H9 (cell line): Measurements from ENCODE around the gene COA1. TPM values are rescaled to one million over a fixed set of nuclear protein-coding genes. Genes with fewer than 3 reads are reported as not detected.

ENCODE experiments used
- DNase-seq: peaks from one replicate; pipeline ENCODE4 v3.0.0-alpha.2; 2017
- H2AFZ ChIP-seq: one replicate; pipeline ENCODE4 v1.6.1; 2013; ENCODE audit warnings: mild to moderate bottlenecking, low read length, control low read depth, moderate library complexity
- H2AK5ac ChIP-seq: 2 replicates; pipeline ENCODE4 v1.6.1; 2013; ENCODE audit warnings: low read length, control low read depth, mixed read lengths; ENCODE audit not compliant: insufficient read length
- H2BK120ac ChIP-seq: one replicate; pipeline ENCODE4 v1.6.1; 2013; ENCODE audit warnings: low read depth, mild to moderate bottlenecking, low read length, control low read depth, inconsistent platforms; ENCODE audit not compliant: poor library complexity, severe bottlenecking
- H2BK12ac ChIP-seq: 2 replicates; pipeline ENCODE4 v1.6.1; 2013; ENCODE audit warnings: low read length, control low read depth, mixed read lengths, low read depth; ENCODE audit not compliant: insufficient read length
- H2BK15ac ChIP-seq: 2 replicates; pipeline ENCODE4 v1.6.1; 2013; ENCODE audit warnings: low read depth, low read length, control low read depth
- H2BK20ac ChIP-seq: one replicate; pipeline ENCODE4 v1.6.1; 2013; ENCODE audit warnings: low read depth, mild to moderate bottlenecking, low read length, control low read depth, inconsistent platforms; ENCODE audit not compliant: poor library complexity, severe bottlenecking
- H2BK5ac ChIP-seq: 2 replicates; pipeline ENCODE4 v1.6.1; 2013; ENCODE audit warnings: low read length, control low read depth, mixed read lengths; ENCODE audit not compliant: insufficient read length
- H3K14ac ChIP-seq: 2 replicates; pipeline ENCODE4 v1.6.1; 2013; ENCODE audit warnings: low read length, control low read depth; ENCODE audit not compliant: insufficient read depth
- H3K18ac ChIP-seq: 2 replicates; pipeline ENCODE4 v1.6.1; 2013; ENCODE audit warnings: low read depth, mild to moderate bottlenecking, mixed read lengths, low read length, control low read depth; ENCODE audit not compliant: insufficient read length
- H3K23ac ChIP-seq: 2 replicates; pipeline ENCODE4 v1.6.1; 2013; ENCODE audit warnings: low read length, control low read depth, mixed read lengths, low read depth; ENCODE audit not compliant: insufficient read length
- H3K23me2 ChIP-seq: 2 replicates; pipeline ENCODE4 v1.6.1; 2013; ENCODE audit warnings: low read depth, mild to moderate bottlenecking, mixed read lengths, low read length, control low read depth; ENCODE audit not compliant: insufficient read length, poor library complexity, severe bottlenecking
- H3K27ac ChIP-seq: 2 replicates; pipeline ENCODE4 v1.5.1; 2013; ENCODE audit warnings: low read length, control low read depth, mixed read lengths, low read depth; ENCODE audit not compliant: insufficient read length
- H3K27me3 ChIP-seq: 2 replicates; pipeline ENCODE4 v1.6.1; 2013; ENCODE audit warnings: low read length, control low read depth, inconsistent platforms; ENCODE audit not compliant: insufficient read depth
- H3K4ac ChIP-seq: 2 replicates; pipeline ENCODE4 v1.6.1; 2013; ENCODE audit warnings: low read depth, mild to moderate bottlenecking, control low read depth, inconsistent platforms, low read length, moderate library complexity
- H3K4me1 ChIP-seq: 2 replicates; pipeline ENCODE4 v1.6.1; 2013; ENCODE audit warnings: low read length, control low read depth, inconsistent platforms; ENCODE audit not compliant: insufficient read depth
- H3K4me2 ChIP-seq: 2 replicates; pipeline ENCODE4 v1.6.1; 2013; ENCODE audit warnings: low read length, control low read depth, mixed read lengths; ENCODE audit not compliant: insufficient read length, insufficient read depth
- H3K56ac ChIP-seq: 2 replicates; pipeline ENCODE4 v1.6.1; 2013; ENCODE audit warnings: low read depth, mild to moderate bottlenecking, mixed read lengths, low read length, control low read depth; ENCODE audit not compliant: insufficient read length
- H3K79me1 ChIP-seq: 2 replicates; pipeline ENCODE4 v1.6.1; 2013; ENCODE audit warnings: low read depth, mild to moderate bottlenecking, moderate library complexity, low read length, control low read depth, inconsistent platforms; ENCODE audit not compliant: insufficient read depth, poor library complexity, severe bottlenecking
- H3K79me2 ChIP-seq: 2 replicates; pipeline ENCODE4 v1.6.1; 2013; ENCODE audit warnings: low read length, control low read depth, inconsistent platforms; ENCODE audit not compliant: insufficient read depth
- H3K9ac ChIP-seq: 2 replicates; pipeline ENCODE4 v1.6.1; 2013; ENCODE audit warnings: low read length, control low read depth, mixed read lengths; ENCODE audit not compliant: insufficient read length; ENCODE audit errors: extremely low read depth
- H3K9me3 ChIP-seq: one replicate; pipeline ENCODE4 v1.6.1; 2013; ENCODE audit warnings: low read depth, low read length, inconsistent platforms; ENCODE audit not compliant: control insufficient read depth
- H3T11ph ChIP-seq: one replicate; pipeline ENCODE4 v1.6.1; 2013; ENCODE audit warnings: mild to moderate bottlenecking, low read length, control low read depth, inconsistent platforms
- H4K20me1 ChIP-seq: one replicate; pipeline ENCODE4 v1.6.1; 2013; ENCODE audit not compliant: control insufficient read depth, insufficient read length, insufficient read depth
- H4K5ac ChIP-seq: 2 replicates; pipeline ENCODE4 v1.6.1; 2013; ENCODE audit warnings: low read depth, mild to moderate bottlenecking, mixed read lengths, low read length, control low read depth; ENCODE audit not compliant: insufficient read length
- H4K8ac ChIP-seq: replicated peaks from 2 replicates; pipeline ENCODE4 v1.6.1; 2013; ENCODE audit warnings: low read length, control low read depth, mixed read lengths, low read depth; ENCODE audit not compliant: insufficient read length
- H4K91ac ChIP-seq: 2 replicates; pipeline ENCODE4 v1.6.1; 2013; ENCODE audit warnings: low read depth, mild to moderate bottlenecking, moderate library complexity, mixed read lengths, low read length, control low read depth; ENCODE audit not compliant: insufficient read length
- H3K27ac Mint-ChIP-seq, 3 experiments: 2 replicates in 2 of 3; 3 replicates in 1 of 3; pipeline ENCODE4 v1.8.0; 2020 to 2021; ENCODE audit warnings: mixed read lengths in 3 of 3, mild to moderate bottlenecking in 1 of 3, moderate library complexity in 1 of 3
- H3K27me3 Mint-ChIP-seq: 2 replicates; pipeline ENCODE4 v1.8.0; 2021; ENCODE audit warnings: low read depth, mild to moderate bottlenecking, moderate library complexity, mixed read lengths
- H3K36me3 Mint-ChIP-seq, 3 experiments: 2 replicates in 2 of 3; 3 replicates in 1 of 3; pipeline ENCODE4 v1.8.0; 2020 to 2021; ENCODE audit warnings: low read depth in 3 of 3, mixed read lengths in 3 of 3; ENCODE audit not compliant: insufficient read depth in 1 of 3
- H3K4me1 Mint-ChIP-seq, 2 experiments: 2 replicates each; pipeline ENCODE4 v1.8.0; 2020; ENCODE audit warnings: mixed read lengths in 2 of 2
- H3K4me3 Mint-ChIP-seq, 2 experiments: 2 replicates in 1 of 2; 3 replicates in 1 of 2; pipeline ENCODE4 v1.8.0; 2020 to 2021; ENCODE audit warnings: mild to moderate bottlenecking in 2 of 2, mixed read lengths in 2 of 2, moderate library complexity in 1 of 2
- H3K9me3 Mint-ChIP-seq, 2 experiments: 2 replicates in 1 of 2; 3 replicates in 1 of 2; pipeline ENCODE4 v1.8.0; 2020; ENCODE audit warnings: mild to moderate bottlenecking in 2 of 2, mixed read lengths in 2 of 2, moderate library complexity in 1 of 2
- WGBS: extraction: QIAGEN DNeasy Blood & Tissue Kit; methylation state at CpG from one replicate; pipeline ENCODE4 v1.1.7; 2013; ENCODE audit warnings: missing lambda C conversion rate, low lambda C conversion rate, mixed read lengths; ENCODE audit not compliant: insufficient read length; ENCODE audit errors: extremely low coverage; 5-methylcytosine and 5-hydroxymethylcytosine counted together
- total RNA-seq: library from RNA; stranded (reverse); gene quantifications from 2 replicates; pipeline ENCODE4 v1.2.1, GENCODE V29; 2021
- TF ChIP-seq, protein P1 (sequence below): fragments of 200-600 bp; sonication (generic); conservative IDR thresholded peaks from 3 replicates; pipeline ENCODE4 v1.8.0; 2021; ENCODE audit warnings: antibody characterized with exemption, mild to moderate bottlenecking

The COA1 gene
- total RNA-seq, 1 experiment from 2014 or later, result 138 TPM

DNA sequence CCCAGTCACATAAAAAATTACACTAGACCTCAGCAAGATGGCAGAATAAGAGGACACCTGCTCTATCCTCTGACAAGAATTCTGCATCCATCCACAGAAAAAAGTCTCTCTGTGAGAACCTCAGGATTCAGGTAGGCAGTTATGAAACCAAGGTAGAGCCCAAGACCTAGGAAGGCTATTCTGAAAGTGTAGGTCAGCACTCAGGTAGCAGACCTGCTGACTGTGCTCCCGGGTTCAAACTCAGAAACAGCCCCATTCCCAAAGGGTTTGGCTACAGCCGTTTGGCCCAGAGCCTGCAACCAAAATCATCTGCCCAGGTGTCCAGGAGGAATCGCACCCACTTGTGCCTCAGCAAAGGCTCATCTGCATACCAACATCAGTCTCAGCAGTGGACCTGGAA is 37.7 kb downstream of the COA1 start:
- Mint-ChIP-seq H3K4me1 (peaks cover 9 to 24% of the 10 kb centered on the region in 2 experiments; a peak in 3 of 4 replicates), H3K27me3 (no peaks in the 10 kb centered on the region), H3K9me3 (peaks cover 3 to 10% of the 10 kb centered on the region in 2 experiments; a peak in 4 of 5 replicates), H3K36me3 (peaks cover 3 to 15% (median 12%) of the 10 kb centered on the region in 3 experiments; a peak in 6 of 7 replicates), H3K27ac (no peak overlapping the region; a peak in 1 of 7 replicates), H3K4me3 (no peak overlapping the region)
- H2AFZ ChIP-seq, result no peak overlapping the region
- H3K23ac ChIP-seq, result no peak overlapping the region
- H4K20me1 ChIP-seq, result no peaks in the 10 kb centered on the region
- no peak overlapping the region for H3K27ac ChIP-seq
- no peak overlapping the region for H3K9ac ChIP-seq
- H3T11ph ChIP-seq, result no peak overlapping the region
- DNase-seq, result no peak
- H3K23me2 ChIP-seq, result no peaks in the 10 kb centered on the region
- H2BK12ac ChIP-seq, result no peak overlapping the region
- peaks cover 6% of the 10 kb centered on the region; the same call in 1 of the 2 replicates for H3K4me1 ChIP-seq
- no peak overlapping the region for H2BK20ac ChIP-seq
- no peak overlapping the region for H3K56ac ChIP-seq
- no peak overlapping the region for H4K8ac ChIP-seq
- H3K18ac ChIP-seq, result no peak overlapping the region
- TF ChIP-seq, protein P1, sequence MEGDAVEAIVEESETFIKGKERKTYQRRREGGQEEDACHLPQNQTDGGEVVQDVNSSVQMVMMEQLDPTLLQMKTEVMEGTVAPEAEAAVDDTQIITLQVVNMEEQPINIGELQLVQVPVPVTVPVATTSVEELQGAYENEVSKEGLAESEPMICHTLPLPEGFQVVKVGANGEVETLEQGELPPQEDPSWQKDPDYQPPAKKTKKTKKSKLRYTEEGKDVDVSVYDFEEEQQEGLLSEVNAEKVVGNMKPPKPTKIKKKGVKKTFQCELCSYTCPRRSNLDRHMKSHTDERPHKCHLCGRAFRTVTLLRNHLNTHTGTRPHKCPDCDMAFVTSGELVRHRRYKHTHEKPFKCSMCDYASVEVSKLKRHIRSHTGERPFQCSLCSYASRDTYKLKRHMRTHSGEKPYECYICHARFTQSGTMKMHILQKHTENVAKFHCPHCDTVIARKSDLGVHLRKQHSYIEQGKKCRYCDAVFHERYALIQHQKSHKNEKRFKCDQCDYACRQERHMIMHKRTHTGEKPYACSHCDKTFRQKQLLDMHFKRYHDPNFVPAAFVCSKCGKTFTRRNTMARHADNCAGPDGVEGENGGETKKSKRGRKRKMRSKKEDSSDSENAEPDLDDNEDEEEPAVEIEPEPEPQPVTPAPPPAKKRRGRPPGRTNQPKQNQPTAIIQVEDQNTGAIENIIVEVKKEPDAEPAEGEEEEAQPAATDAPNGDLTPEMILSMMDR, result no peak
- H2AK5ac ChIP-seq, result no peak overlapping the region
- H3K79me1 ChIP-seq, result peaks cover 7% of the 10 kb centered on the region
- no peak overlapping the region for H2BK5ac ChIP-seq
- H3K79me2 ChIP-seq, result peaks cover 44% of the 10 kb centered on the region; the same call in 1 of the 2 replicates
- WGBS, result no CpG with 5 or more reads among the region's 3 CpGs
- no peak overlapping the region for H3K4me2 ChIP-seq
- H2BK120ac ChIP-seq, result no peak overlapping the region
- H4K5ac ChIP-seq, result no peak overlapping the region
- H2BK15ac ChIP-seq, result no peak overlapping the region
- no peaks in the 10 kb centered on the region for H3K27me3 ChIP-seq
- no peak overlapping the region for H4K91ac ChIP-seq
- no peak overlapping the region for H3K14ac ChIP-seq
- H3K4ac ChIP-seq, result no peak overlapping the region
- no peaks in the 10 kb centered on the region for H3K9me3 ChIP-seq
